ENCODE data around the gene MPC1. TPM values are rescaled to one million over a fixed set of nuclear protein-coding genes. Genes with fewer than 3 reads are reported as not detected.

Gene MPC1
- total RNA-seq, 3 donors from 2014 or later (not counting 1 experiment from before 2014, with no cell fraction given): 26.3 to 31.1 (median 30.4) TPM

- peak overlapping the region in 1 of 2 donors; percentile 91 for H3K27ac Mint-ChIP-seq
- H3K4me1 Mint-ChIP-seq: peaks cover 48 to 51% of the 10 kb centered on the region in 2 donors
- 86% methylated on average over 10 of the region's 11 CpGs for WGBS (ENCODE audit: insufficient coverage)
These were observed 47.1 kb downstream of the MPC1 start for GRCh38 chr6:166335378-166336302.

GRCh38 chr6:166334878-166335277 is 47.9 kb downstream of the MPC1 start:
- peak overlapping the region; percentile 82 to 91 for H3K27ac Mint-ChIP-seq
- Histone ChIP-seq H3K9me3 (ENCODE audit: control insufficient read depth, insufficient read depth, low read length) (no peaks in the 10 kb centered on the region), H3K27me3 (ENCODE audit: control insufficient read depth, insufficient read depth, low read length) (no peaks in the 10 kb centered on the region), H3K4me1 (ENCODE audit: control insufficient read depth, insufficient read depth, low read length) (peaks cover 76% of the 10 kb centered on the region), H3K4me3 (ENCODE audit: low read length) (no peak overlapping the region), H3K36me3 (ENCODE audit: control insufficient read depth, insufficient read depth, low read length) (peaks cover 19% of the 10 kb centered on the region), H3K27ac (ENCODE audit: low read length) (no peak overlapping the region)
- TF ChIP-seq CTCF (IDR thresholded peaks at IDR 0.05): no peak
- intact Hi-C loops (cut with micrococcal nuclease): no loop called here
- peak overlapping the region; percentile 87 for H3K4me3 Mint-ChIP-seq
- DNase-seq (no peak), ATAC-seq (no peak)
- H3K9me3 Mint-ChIP-seq: no peaks in the 10 kb centered on the region
- WGBS (ENCODE audit: insufficient coverage): 60% methylated on average over 8 of the region's 8 CpGs
- H3K27me3 Mint-ChIP-seq (ENCODE audit: low read depth in 2 of 2): no peaks in the 10 kb centered on the region
- H3K36me3 Mint-ChIP-seq: peaks cover 5% of the 10 kb centered on the region
- peaks cover 48 to 51% of the 10 kb centered on the region in 2 donors for H3K4me1 Mint-ChIP-seq

More at GRCh38 chr6:166335378-166336302, 47.1 kb downstream of the MPC1 start:
- Mint-ChIP-seq H3K9me3 (no peaks in the 10 kb centered on the region), H3K27me3 (ENCODE audit: low read depth in 2 of 2) (no peaks in the 10 kb centered on the region), H3K4me3 (peak overlapping the region; percentile 87), H3K36me3 (peaks cover 5% of the 10 kb centered on the region)
- Histone ChIP-seq H3K4me3 (ENCODE audit: low read length) (no peak overlapping the region), H3K27ac (ENCODE audit: low read length) (no peak overlapping the region), H3K9me3 (ENCODE audit: control insufficient read depth, insufficient read depth, low read length) (no peaks in the 10 kb centered on the region), H3K27me3 (ENCODE audit: control insufficient read depth, insufficient read depth, low read length) (no peaks in the 10 kb centered on the region), H3K4me1 (ENCODE audit: control insufficient read depth, insufficient read depth, low read length) (peaks cover 81% of the 10 kb centered on the region), H3K36me3 (ENCODE audit: control insufficient read depth, insufficient read depth, low read length) (peaks cover 19% of the 10 kb centered on the region)
- intact Hi-C loops (cut with micrococcal nuclease): no loop called here
- DNase-seq (no peak), ATAC-seq (no peak)
- no peak for TF ChIP-seq CTCF (IDR thresholded peaks at IDR 0.05)

- Mint-ChIP-seq H3K4me1 (peaks cover 56 to 60% of the 10 kb centered on the region in 2 donors), H3K27ac (peak overlapping the region; percentile 82 to 91), H3K4me3 (peak overlapping the region; percentile 87), H3K36me3 (peaks cover 5% of the 10 kb centered on the region), H3K27me3 (ENCODE audit: low read depth in 2 of 2) (no peaks in the 10 kb centered on the region), H3K9me3 (no peaks in the 10 kb centered on the region)
- 71% methylated on average over 23 of the region's 23 CpGs for WGBS (ENCODE audit: insufficient coverage)
- ATAC-seq (peak; percentile 87 to 92 (median 89)), DNase-seq (peak; percentile 33 to 73)
- H3K36me3 ChIP-seq (ENCODE audit: control insufficient read depth, insufficient read depth, low read length): peaks cover 20% of the 10 kb centered on the region
- no peaks in the 10 kb centered on the region for H3K27me3 ChIP-seq (ENCODE audit: control insufficient read depth, insufficient read depth, low read length)
- peak overlapping the region; percentile 7 for H3K4me3 ChIP-seq (ENCODE audit: low read length)
- H3K4me1 ChIP-seq (ENCODE audit: control insufficient read depth, insufficient read depth, low read length): peaks cover 61% of the 10 kb centered on the region
- H3K27ac ChIP-seq (ENCODE audit: low read length): peak overlapping the region; percentile 54
- intact Hi-C loops (cut with micrococcal nuclease): loop anchor here (1.0 kb wide), 1 partner anchor 8 kb away; no protein-coding TSS in a partner anchor
- no peaks in the 10 kb centered on the region for H3K9me3 ChIP-seq (ENCODE audit: control insufficient read depth, insufficient read depth, low read length)
- no peak for TF ChIP-seq CTCF (IDR thresholded peaks at IDR 0.05)
These were observed 49.4 kb downstream of the MPC1 start for GRCh38 chr6:166333172-166333995.

Measured in natural killer cell (primary cell).